CD14-positive monocyte (primary cell): ENCODE data around the gene SMURF1. TPM values are rescaled to one million over a fixed set of nuclear protein-coding genes. Genes with fewer than 3 reads are reported as not detected.

ENCODE experiments used
- DNase-seq, 3 donors: peaks; one replicate each; pipeline ENCODE4 v3.0.0-alpha.2; 2011 to 2022
- H2AFZ ChIP-seq: 2 replicates; pipeline ENCODE4 v1.6.0; 2012; ENCODE audit warnings: mild to moderate bottlenecking, low read depth, low read length, inconsistent platforms; ENCODE audit not compliant: insufficient read depth, poor library complexity, severe bottlenecking
- H3K27ac ChIP-seq, 2 donors: 1 replicate in 1 of 2; 2 replicates in 1 of 2; pipeline ENCODE4 v1.5.1; 2012 to 2013; ENCODE audit warnings: low read length in 2 of 2, control low read depth in 1 of 2, inconsistent platforms in 1 of 2, low read depth in 1 of 2, mild to moderate bottlenecking in 1 of 2
- H3K27me3 ChIP-seq, 2 donors: one replicate each; pipeline versions ENCODE4 v1.6.0 to v1.6.1; 2011 to 2013; ENCODE audit warnings: low read length in 2 of 2; ENCODE audit not compliant: control insufficient read depth in 2 of 2, insufficient read depth in 2 of 2
- H3K36me3 ChIP-seq, 2 donors: replicated peaks in 1 of 2; 1 replicate in 1 of 2; 2 replicates in 1 of 2; pipeline versions ENCODE4 v1.5.1 to v1.6.1; 2012 to 2013; ENCODE audit warnings: low read length in 2 of 2, control low read depth in 1 of 2, inconsistent platforms in 1 of 2, mild to moderate bottlenecking in 1 of 2; ENCODE audit not compliant: insufficient read depth in 2 of 2, control insufficient read depth in 1 of 2
- H3K4me1 ChIP-seq, 2 donors: 1 replicate in 1 of 2; 2 replicates in 1 of 2; pipeline versions ENCODE4 v1.5.1 to v1.6.1; 2012 to 2013; ENCODE audit warnings: low read length in 2 of 2, control low read depth in 1 of 2, inconsistent platforms in 1 of 2, mild to moderate bottlenecking in 1 of 2, moderate library complexity in 1 of 2; ENCODE audit not compliant: insufficient read depth in 2 of 2, control insufficient read depth in 1 of 2
- H3K4me2 ChIP-seq: replicated peaks from 2 replicates; pipeline ENCODE3; 2012; ENCODE audit warnings: low read length, moderate library complexity, mild to moderate bottlenecking; ENCODE audit not compliant: poor library complexity, severe bottlenecking; ENCODE audit errors: extremely low read depth
- H3K4me3 ChIP-seq, 3 experiments: fragments of 200-600 bp in 1 of 3; sonication (generic) in 1 of 3; replicated peaks in 1 of 3; 1 replicate in 2 of 3; 2 replicates in 1 of 3; pipeline ENCODE4 v1.5.1; 2011 to 2013; ENCODE audit warnings: low read length in 3 of 3, mild to moderate bottlenecking in 3 of 3, control low read depth in 2 of 3, low read depth in 2 of 3, inconsistent platforms in 1 of 3, moderate library complexity in 1 of 3
- H3K79me2 ChIP-seq: 2 replicates; pipeline ENCODE4 v1.6.0; 2012; ENCODE audit warnings: mild to moderate bottlenecking, control low read depth, inconsistent platforms, low read length, moderate library complexity; ENCODE audit not compliant: insufficient read depth
- H3K9ac ChIP-seq: 2 replicates; pipeline ENCODE4 v1.6.0; 2017; ENCODE audit warnings: low read length, mild to moderate bottlenecking; ENCODE audit not compliant: insufficient read depth, poor library complexity, severe bottlenecking
- H3K9me3 ChIP-seq, 2 donors: replicated peaks in 1 of 2; 1 replicate in 1 of 2; 2 replicates in 1 of 2; pipeline versions ENCODE4 v1.5.1 to v1.6.1; 2012 to 2013; ENCODE audit warnings: low read length in 2 of 2, control low read depth in 1 of 2; ENCODE audit not compliant: control insufficient read depth in 1 of 2, insufficient read depth in 1 of 2
- H4K20me1 ChIP-seq: 2 replicates; pipeline ENCODE4 v1.6.0; 2012; ENCODE audit warnings: mild to moderate bottlenecking, low read length, control low read depth, moderate library complexity; ENCODE audit not compliant: insufficient read depth
- H3K27ac Mint-ChIP-seq, 7 donors: one replicate each; pipeline ENCODE4 v1.8.0; 2020; ENCODE audit warnings: mild to moderate bottlenecking in 7 of 7, mixed read lengths in 7 of 7, moderate library complexity in 6 of 7, inconsistent platforms in 2 of 7
- H3K27me3 Mint-ChIP-seq, 3 donors: one replicate each; pipeline ENCODE4 v1.8.0; 2021 to 2022; ENCODE audit warnings: low read depth in 3 of 3, mild to moderate bottlenecking in 3 of 3, mixed read lengths in 3 of 3, moderate library complexity in 3 of 3, inconsistent platforms in 1 of 3
- H3K36me3 Mint-ChIP-seq, 2 donors: one replicate each; pipeline ENCODE4 v1.8.0; 2020; ENCODE audit warnings: mixed read lengths in 2 of 2, inconsistent platforms in 1 of 2, mild to moderate bottlenecking in 1 of 2
- H3K4me1 Mint-ChIP-seq: one replicate; pipeline ENCODE4 v1.8.0; 2020; ENCODE audit warnings: mild to moderate bottlenecking, mixed read lengths
- H3K4me3 Mint-ChIP-seq, 2 donors: one replicate each; pipeline ENCODE4 v1.8.0; 2020; ENCODE audit warnings: mild to moderate bottlenecking in 2 of 2, mixed read lengths in 2 of 2, moderate library complexity in 1 of 2
- H3K9me3 Mint-ChIP-seq, 7 donors: one replicate each; pipeline ENCODE4 v1.8.0; 2020 to 2022; ENCODE audit warnings: mixed read lengths in 7 of 7, mild to moderate bottlenecking in 6 of 7, moderate library complexity in 6 of 7, inconsistent platforms in 2 of 7
- CTCF ChIP-seq: fragments of 200-600 bp; IDR thresholded peaks from one replicate; pipeline ENCODE4 v1.8.0; 2022; ENCODE audit warnings: antibody characterized with exemption, mild to moderate bottlenecking
- whole genome bisulfite sequencing: methylation state at CpG from one replicate; pipeline ENCODE4 v1.1.5; 2013; ENCODE audit warnings: missing lambda C conversion rate; ENCODE audit not compliant: insufficient coverage; 5-methylcytosine and 5-hydroxymethylcytosine counted together
- intact Hi-C, 2 donors: fragments of 100-400 bp; cut with micrococcal nuclease; formaldehyde crosslinking; loops; one replicate each; pipeline versions ENCODE4 v1.15.0 to v1.15.1; 2023
- polyA plus RNA-seq, 3 donors: library from polyadenylated mRNA; depleted of rRNA in 1 of 3; unstranded in 2 of 3; stranded (reverse) in 1 of 3; fragments of 300-500 nt in 2 of 3; fragments of >200 nt in 1 of 3; fragmentation: Illumina TruSeq in 2 of 3; gene quantifications; 1 replicate in 2 of 3; 2 replicates in 1 of 3; pipeline ENCODE4 v1.2.3, GENCODE V29; 2012 to 2021

Gene SMURF1
- polyA plus RNA-seq, 3 donors: 0.48 to 15.8 (median 1.6) TPM

DNA sequence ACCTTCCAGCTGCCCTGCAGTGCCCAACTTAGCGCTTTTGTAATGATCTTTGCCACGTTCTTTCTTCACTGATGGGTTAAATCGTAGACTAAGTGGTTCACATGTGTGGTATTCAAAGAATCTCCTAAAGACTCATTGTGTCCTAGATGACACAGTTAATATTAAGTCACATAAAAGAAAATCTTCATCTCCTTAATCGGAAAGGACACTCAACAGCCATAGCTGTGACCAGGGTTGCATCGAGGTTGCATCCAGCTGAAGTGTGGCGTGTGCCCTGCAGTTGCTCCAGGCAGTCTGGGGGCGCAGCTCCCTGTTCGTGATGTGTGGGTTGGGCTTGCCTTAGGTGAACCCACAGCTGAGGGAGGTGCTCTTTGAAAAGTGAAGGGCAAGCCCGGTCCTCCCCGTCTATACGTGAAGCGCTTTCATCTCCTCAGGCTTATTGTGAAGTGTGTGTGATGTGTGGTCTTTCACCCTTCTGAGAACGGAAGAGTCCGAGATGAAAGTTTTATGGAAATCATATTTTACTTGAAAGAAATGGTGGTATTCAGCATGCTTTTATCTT lies 142.9 kb downstream of the SMURF1 start:
- H3K27me3 Mint-ChIP-seq: peaks cover 0 to 2% (median 0%) of the 10 kb centered on the region in 3 donors
- H3K4me2 ChIP-seq: no peak overlapping the region
- no peak overlapping the region for H3K4me3 Mint-ChIP-seq
- H3K36me3 ChIP-seq: peaks cover 85 to 99% of the 10 kb centered on the region in 2 donors
- no peaks in the 10 kb centered on the region for H3K9me3 ChIP-seq
- no peak overlapping the region for H3K27ac ChIP-seq
- H3K9me3 Mint-ChIP-seq: no peaks in the 10 kb centered on the region
- DNase-seq: no peak
- no peaks in the 10 kb centered on the region for H4K20me1 ChIP-seq
- H3K36me3 Mint-ChIP-seq: peaks cover 83 to 93% of the 10 kb centered on the region in 2 donors
- H2AFZ ChIP-seq: no peak overlapping the region
- no peak for TF ChIP-seq CTCF
- peaks cover 5% of the 10 kb centered on the region for H3K4me1 Mint-ChIP-seq
- WGBS: 100% methylated on average over 2 of the region's 14 CpGs
- H3K27me3 ChIP-seq: no peaks in the 10 kb centered on the region
- no peak overlapping the region for H3K4me3 ChIP-seq
- no peaks in the 10 kb centered on the region for H3K79me2 ChIP-seq
- H3K27ac Mint-ChIP-seq: no peak overlapping the region
- H3K9ac ChIP-seq: no peak overlapping the region
- H3K4me1 ChIP-seq: no peaks in the 10 kb centered on the region
- intact Hi-C loops: no loop called here

- Histone ChIP-seq H3K79me2 (no peaks in the 10 kb centered on the region), H3K4me3 (no peak overlapping the region), H3K4me2 (no peak overlapping the region), H4K20me1 (no peaks in the 10 kb centered on the region), H3K27me3 (no peaks in the 10 kb centered on the region), H2AFZ (no peak overlapping the region), H3K9ac (no peak overlapping the region), H3K4me1 (no peaks in the 10 kb centered on the region), H3K27ac (no peak overlapping the region), H3K9me3 (no peaks in the 10 kb centered on the region), H3K36me3 (peaks cover 90 to 99% of the 10 kb centered on the region in 2 donors)
- TF ChIP-seq CTCF: no peak
- Mint-ChIP-seq H3K4me3 (no peak overlapping the region), H3K27me3 (peaks cover 0 to 2% (median 0%) of the 10 kb centered on the region in 3 donors), H3K27ac (no peak overlapping the region), H3K36me3 (peaks cover 83 to 93% of the 10 kb centered on the region in 2 donors), H3K4me1 (no peaks in the 10 kb centered on the region), H3K9me3 (no peaks in the 10 kb centered on the region)
- intact Hi-C loops: no loop called here
- no peak for DNase-seq
- 98% methylated on average over 14 of the region's 20 CpGs for WGBS
These were observed 143.6 kb downstream of the SMURF1 start for GRCh38 chr7:99000196-99000903.
